GM18909 (cell line): Measurements from ENCODE around the gene KCNH8.
"Not testable (repeated sequence)": the region's sequence is repeated elsewhere in the genome, so short reads cannot be mapped to it uniquely, and the experiment has no call there.

Experiments used
- ATAC-seq: cut with Tn5 transposase; IDR thresholded peaks from one replicate; pipeline ENCODE4 v1.9.1; 2021; ENCODE audit warnings: mild to moderate bottlenecking; ENCODE audit not compliant: unreplicated experiment, poor library complexity

KCNH8 gene

DNA sequence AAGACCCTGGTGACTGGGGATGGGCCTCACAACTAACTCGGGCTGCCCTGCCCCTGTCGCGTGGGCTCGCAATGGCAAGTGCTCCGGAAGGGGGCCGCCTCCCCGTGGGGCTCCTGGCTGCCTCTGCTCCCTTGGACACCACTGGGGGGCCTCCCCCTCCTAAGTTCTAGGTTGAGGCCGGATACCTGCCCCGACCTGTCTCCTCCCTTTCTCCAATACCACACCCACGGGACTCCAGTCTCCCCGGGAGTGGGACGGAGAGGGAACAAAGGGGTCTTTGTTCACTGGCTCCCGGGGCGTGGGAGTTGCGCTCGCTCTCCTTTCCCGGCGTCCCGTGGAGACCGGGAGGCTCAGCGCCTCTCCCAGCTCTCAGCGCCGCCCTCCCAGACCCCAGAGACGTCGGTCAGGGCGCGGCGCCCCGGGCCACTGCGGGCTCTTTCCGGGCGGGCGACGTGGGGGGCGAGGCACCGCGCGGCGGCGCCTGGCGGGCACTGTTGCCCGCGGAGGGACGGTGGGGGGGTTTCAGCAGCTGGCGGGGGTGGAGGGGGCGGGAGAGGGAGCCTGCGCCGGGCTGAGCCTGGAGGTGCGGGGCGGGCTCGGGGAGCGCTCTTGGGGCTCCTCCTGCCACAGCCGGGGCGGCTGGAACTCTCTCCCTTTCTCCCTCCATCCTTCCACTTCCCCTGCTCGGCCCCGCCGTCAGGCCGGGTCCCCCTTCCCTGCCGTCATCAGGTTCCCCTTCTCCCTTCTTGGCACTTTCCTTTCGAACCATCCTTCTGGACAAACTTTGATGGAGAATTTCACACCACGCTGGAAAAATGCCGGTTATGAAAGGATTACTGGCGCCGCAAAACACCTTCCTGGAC is at the start of gene KCNH8:
Gene KCNH8, plus strand, starts transcription at position 606 of the 863 bp plus-strand sequence. Its CDS starts 210 bp downstream, at position 816.
- ATAC-seq, result no peak

DNA sequence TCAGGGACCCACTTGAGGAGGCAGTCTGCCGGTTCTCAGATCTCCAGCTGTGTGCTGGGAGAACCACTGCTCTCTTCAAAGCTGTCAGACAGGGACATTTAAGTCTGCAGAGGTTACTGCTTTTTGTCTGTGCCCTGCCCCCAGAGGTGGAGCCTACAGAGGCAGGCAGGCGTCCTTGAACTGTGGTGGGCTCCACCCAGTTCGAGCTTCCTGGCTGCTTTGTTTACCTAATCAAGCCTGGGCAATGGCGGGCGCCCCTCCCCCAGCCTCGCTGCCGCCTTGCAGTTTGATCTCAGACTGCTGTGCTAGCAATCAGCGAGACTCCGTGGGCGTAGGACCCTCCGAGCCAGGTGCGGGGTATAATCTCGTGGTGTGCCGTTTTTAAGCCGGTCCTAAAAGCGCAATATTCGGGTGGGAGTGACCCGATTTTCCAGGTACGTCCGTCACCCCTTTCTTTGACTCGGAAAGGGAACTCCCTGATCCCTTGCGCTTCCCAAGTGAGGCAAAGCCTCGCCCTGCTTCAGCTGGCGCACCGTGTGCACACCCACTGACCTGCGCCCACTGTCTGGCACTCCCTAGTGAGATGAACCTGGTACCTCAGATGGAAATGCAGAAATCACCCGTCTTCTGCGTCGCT is 45.5 kb upstream of the KCNH8 start:
- not testable (repeated sequence) for ATAC-seq

DNA sequence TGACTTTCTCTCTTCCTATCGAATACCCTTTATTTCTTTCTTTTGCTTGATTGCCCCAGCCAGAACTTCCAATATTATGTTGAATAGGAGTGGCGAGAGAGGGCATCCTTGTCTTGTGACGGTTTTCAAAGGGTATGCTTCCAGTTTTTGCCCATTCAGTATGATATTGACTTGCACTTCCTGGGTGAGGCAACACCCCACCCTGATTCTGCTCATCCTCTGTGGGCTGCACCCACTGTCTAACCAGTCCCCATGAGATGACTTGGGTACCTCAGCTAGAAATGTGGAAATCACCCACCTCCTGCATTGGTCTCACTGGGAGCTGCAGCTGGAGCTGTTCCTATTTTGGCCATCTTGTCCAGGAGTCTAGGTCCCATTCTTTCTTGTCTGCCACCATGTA is 44.8 kb upstream of the KCNH8 start:
- ATAC-seq, result no peak

DNA sequence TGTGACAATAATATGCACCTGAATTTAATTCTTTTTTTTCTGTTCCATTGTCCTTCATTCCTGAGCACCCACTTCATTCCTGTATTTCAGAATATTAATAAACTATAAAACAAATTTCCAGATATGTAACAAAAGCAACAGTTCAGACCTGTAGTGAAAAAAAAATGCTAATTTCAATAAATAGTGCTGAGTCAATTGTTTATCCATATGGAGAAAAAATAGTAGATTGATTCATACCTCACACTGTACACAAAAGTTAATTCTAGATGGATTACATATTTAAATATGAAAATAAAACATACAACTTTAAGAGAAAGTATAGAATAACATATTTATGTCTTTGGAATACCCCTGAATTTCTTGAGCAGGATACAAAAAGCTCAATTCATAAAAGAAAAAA is 43.9 kb upstream of the KCNH8 start:
- no peak for ATAC-seq

DNA sequence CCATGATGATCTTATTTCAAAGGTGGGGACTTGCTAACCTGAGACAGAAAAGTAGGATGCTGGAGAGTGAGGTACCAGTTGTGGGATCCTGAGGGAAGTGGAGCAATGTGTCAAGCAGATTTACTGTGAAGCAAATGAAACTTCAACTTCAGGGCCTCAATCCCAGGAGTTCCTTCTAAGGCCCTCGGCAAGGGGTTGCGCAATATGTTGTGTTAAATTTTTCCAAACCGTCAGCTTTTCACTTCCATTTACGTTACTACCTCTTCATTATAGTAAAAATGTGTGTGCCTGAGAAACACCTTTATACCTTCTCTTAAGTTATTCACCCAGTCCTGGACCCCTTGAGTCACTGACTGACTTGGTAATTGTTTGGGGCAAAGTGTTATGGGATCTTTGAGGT is 42.5 kb upstream of the KCNH8 start:
- ATAC-seq, result no peak

- ATAC-seq, result no peak
Measured at GRCh38 chr3:19106307-19106706, 42.0 kb upstream of the KCNH8 start.

GRCh38 chr3:19107719-19108118 is 40.6 kb upstream of the KCNH8 start:
- no peak for ATAC-seq

GRCh38 chr3:19110335-19110895 is 37.9 kb upstream of the KCNH8 start:
- ATAC-seq, result no peak

DNA sequence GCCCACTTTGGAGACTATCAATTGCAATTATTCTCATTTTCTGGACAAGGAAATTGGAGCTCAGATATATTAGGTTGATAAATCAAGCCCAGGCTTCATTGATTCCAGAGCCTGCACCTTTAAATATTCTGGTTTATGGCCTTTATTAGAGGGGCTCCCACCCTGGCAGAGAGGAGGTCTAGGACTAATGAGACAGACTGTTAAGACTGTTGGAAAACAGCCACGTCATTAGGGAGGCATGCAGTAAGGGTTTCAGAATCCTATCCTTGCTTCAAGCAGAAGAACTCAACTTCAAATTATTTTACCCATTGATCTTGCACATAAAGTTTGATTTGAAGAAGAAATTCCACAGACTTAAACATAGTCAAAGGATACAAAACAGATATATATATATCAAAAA is 33.8 kb upstream of the KCNH8 start:
- no peak for ATAC-seq

- no peak for ATAC-seq
Measured at GRCh38 chr3:19116239-19116638, 32.1 kb upstream of the KCNH8 start.

GRCh38 chr3:19124752-19125151 is 23.6 kb upstream of the KCNH8 start:
- no peak for ATAC-seq

GRCh38 chr3:19139863-19140262 is 8.4 kb upstream of the KCNH8 start:
- ATAC-seq, result no peak

DNA sequence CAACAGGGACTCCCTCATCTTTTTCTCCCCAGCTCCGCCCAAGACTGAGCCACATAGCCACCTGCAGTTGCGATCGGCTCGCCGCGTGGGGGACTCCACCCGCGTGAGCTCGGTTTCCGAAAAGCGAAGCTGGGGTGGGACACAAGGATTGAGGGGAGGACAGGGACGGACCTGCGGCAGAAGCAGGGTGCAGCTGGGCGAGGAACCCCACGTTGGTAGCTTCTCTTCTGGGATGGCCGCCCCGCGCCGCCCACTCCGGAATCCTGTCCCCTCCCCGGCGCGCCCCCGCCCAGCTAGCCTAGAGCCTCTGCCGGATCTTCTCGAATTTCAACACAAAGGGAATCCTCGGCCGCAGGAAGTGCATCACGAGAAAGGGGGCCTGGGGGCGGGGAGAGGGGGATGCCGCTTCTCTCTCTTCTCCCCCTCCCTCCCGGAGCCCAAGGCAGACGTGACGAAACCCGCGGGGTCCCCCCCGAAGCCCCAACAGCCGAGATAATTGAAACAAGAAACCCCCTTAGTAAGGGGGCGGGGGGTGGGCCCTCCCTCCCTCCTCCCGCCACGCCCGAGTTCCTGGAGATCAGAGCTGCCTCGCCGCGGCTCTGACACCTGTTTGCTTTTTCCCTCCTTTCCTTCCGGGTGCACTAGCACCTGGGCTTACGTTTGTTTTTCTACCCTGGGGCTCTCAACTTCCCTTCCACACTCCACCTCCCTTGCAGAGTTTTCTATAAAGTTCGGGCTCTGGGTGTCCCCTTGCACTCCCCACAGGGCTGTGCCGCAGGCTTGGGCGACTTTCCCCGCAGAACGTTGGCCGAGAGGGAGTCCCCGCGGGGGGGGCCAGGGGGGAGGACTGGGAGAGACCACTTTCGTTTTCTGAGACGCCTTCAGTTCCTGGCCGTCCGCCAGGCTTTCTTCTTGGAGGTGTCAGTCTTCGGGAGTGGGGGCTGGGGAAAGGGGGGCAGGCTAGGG is 1.3 kb upstream of the KCNH8 start:
- peak; percentile 82 for ATAC-seq

DNA sequence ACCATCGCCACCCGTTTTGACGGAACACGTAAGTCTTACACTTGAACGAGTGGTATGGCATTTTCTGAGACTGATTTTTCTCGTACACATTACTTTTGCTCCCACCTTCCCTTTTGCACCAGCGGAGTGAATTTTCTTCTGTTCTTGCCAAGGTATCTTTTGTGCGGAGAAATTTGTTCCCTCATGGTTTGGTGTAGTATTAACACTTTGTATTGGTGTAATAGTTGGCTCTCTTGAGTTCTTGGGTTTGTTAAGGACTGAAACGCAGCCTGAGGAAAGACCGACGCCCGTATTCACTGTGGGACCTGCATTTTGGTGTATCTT is 420 bp downstream of the KCNH8 start:
- ATAC-seq, result no peak

DNA sequence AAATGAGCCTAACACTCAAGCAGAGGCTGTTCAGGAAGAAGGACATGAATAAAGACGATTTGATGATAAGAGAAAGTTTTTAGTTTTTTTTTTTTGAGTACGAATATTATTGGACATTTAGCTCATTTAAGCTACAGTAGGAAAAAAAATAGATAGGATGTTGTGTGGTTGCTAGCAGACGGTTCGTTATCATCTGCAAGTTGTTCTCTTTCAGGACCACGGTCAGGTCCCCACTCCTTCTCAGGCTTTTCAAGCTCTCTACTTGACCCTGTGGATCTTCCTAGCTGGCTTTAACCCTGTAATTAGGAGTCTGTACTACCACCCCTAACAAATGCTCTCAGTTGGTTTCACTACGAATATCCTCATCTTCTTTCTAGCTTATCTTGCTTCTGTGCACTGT is 1.1 kb downstream of the KCNH8 start:
- ATAC-seq, result no peak

- ATAC-seq, result no peak
Measured at GRCh38 chr3:19151171-19151570, 2.9 kb downstream of the KCNH8 start.

DNA sequence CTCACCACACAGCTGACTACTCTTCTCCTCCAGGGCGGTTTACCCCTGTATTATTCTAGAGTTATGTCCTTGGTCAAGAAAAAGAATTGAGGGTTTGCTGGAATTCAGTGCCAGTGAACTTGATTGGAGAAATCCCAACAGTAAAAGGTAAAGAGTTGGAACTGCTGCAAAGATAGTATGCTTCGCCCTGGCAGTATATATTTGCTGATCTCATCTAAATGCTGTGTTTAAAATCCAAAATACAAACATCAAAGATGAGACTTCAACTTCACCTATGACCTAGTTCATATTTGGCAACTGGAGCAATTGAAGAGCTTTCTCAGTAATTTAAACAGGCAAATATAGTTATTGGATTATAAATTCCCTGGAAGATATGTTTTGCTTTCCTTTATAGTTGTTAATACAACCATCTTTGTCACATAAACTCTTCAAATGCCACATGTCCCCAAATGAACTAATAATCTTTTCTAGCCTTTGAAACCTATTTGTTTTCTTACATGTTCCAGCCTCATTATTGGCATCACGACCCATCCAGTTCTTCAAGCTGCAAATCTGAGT is 6.5 kb downstream of the KCNH8 start:
- no peak for ATAC-seq

- ATAC-seq, result no peak
Measured at GRCh38 chr3:19155375-19155774, 7.1 kb downstream of the KCNH8 start.

DNA sequence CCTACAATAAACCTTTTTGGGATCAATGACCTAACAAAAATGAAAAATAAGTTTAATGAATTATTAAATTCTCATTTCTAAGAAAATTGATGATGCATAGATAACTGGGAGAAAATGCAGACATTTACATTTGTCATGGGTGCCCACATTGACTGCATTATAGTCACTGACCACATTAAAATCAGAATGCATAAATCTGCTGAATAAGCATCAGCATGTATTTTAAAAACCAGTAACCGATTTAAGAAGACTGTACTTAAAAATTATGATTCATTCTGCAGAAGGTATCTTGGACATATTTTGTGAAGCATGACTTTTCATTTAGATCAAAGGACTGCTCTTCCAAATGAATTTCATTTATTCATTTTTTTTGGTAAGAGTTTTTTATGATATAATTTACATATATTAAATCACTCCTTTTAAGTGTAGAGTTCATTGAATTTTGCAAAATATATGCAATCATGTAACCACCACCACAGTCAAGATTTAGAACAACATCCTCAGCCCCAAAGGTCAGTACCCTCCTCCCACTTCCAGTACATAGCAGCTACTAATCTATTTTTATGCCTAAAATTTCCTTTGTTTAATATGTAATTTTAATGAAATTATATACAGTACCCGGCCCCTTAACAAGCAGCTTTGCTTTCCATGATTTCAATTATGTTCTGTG is 11.8 kb downstream of the KCNH8 start:
- no peak for ATAC-seq

DNA sequence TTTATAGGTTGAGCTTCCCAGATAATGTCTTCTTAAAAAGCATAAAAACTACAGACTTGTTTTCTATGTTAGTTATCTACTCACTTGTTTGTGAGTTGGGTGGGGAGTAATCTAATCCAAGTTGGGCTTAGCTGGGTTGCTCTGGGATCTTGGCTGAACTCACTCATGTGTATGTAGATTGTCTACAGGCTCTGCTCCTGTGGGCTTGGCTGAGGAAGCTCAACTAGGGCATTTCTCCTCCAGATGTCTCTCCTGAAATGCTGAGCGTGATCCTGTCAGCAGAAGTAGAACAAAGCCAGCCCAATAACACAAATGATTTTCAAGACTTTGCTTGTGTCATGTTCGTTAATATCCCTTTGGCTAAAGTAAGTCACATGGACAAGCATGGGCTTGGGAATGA is 17.3 kb downstream of the KCNH8 start:
- ATAC-seq, result no peak
